ENCODE data around the gene CES5A. TPM values are rescaled to one million over a fixed set of nuclear protein-coding genes. Genes with fewer than 3 reads are reported as not detected.
A peak's percentile ranks its signal among the peaks of the same experiment; 100 is the strongest.

Gene CES5A
- total RNA-seq, 4 donors from 2014 or later: not detected

DNA sequence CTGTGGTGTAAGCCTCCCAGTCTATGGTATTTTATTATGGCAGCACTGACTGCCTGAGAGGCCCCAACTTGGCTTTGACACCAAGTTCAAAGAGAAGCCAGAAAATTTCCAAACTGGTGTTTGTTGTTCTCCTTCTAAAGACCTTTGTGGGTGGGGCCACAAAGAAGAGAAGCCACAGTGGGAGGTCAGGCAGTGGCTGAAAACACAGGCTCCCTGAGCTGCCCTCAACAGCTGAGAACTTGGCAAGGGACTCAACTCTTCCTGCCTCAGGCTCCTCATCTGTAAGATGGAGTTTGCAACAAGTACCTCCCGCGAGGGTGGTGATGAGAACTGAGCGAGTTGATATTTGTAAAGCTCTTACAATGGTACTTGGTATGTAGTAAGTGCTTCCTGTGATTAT, 18.2 kb downstream of the CES5A start:
- no peak for ATAC-seq
- Histone ChIP-seq H3K27me3 (peaks cover 22% of the 10 kb centered on the region), H3K4me3 (no peak overlapping the region), H3K27ac (no peak overlapping the region), H3K4me1 (no peaks in the 10 kb centered on the region), H3K36me3 (no peaks in the 10 kb centered on the region), H3K9me3 (no peaks in the 10 kb centered on the region)
- 88% methylated on average over 3 of the region's 3 CpGs; no CpG with 5 or more reads in 1 of the 2 donors for WGBS, 2 donors (ENCODE audit: low coverage in 1 of 2)
- TF ChIP-seq POLR2AphosphoS5 (IDR thresholded peaks at IDR 0.05): no peak
- TF ChIP-seq EP300 (IDR thresholded peaks at IDR 0.05): no peak
- TF ChIP-seq, protein P1, sequence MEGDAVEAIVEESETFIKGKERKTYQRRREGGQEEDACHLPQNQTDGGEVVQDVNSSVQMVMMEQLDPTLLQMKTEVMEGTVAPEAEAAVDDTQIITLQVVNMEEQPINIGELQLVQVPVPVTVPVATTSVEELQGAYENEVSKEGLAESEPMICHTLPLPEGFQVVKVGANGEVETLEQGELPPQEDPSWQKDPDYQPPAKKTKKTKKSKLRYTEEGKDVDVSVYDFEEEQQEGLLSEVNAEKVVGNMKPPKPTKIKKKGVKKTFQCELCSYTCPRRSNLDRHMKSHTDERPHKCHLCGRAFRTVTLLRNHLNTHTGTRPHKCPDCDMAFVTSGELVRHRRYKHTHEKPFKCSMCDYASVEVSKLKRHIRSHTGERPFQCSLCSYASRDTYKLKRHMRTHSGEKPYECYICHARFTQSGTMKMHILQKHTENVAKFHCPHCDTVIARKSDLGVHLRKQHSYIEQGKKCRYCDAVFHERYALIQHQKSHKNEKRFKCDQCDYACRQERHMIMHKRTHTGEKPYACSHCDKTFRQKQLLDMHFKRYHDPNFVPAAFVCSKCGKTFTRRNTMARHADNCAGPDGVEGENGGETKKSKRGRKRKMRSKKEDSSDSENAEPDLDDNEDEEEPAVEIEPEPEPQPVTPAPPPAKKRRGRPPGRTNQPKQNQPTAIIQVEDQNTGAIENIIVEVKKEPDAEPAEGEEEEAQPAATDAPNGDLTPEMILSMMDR (IDR thresholded peaks at IDR 0.05): no peak
- TF ChIP-seq POLR2A (IDR thresholded peaks at IDR 0.05): no peak

DNA sequence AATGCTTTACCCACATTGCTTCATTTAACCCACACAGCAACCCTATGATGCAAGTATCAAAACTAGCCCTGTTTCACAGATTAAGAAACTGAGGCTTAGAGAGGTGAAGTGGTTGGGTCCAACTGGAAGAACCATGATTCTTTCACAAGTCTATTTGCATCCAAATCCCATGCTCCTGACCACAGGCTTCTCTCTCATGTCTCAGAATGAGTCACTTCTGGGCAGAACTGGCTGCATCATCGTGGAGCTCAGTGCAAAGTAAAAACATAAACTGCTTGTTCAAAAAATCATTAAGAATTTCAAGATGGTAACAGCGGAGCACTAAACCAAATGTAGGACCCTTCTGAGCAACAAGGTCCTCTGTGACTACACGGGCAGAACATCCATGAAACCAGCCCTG, 22.1 kb downstream of the CES5A start:
- no peaks in the 10 kb centered on the region for H3K36me3 ChIP-seq
- H3K27me3 ChIP-seq: peaks cover 41% of the 10 kb centered on the region
- no peaks in the 10 kb centered on the region for H3K9me3 ChIP-seq
- H3K4me3 ChIP-seq: no peak overlapping the region
- 57 to 71% methylated on average over 3 of the region's 3 CpGs for WGBS, 2 donors (ENCODE audit: low coverage in 1 of 2)
- no peak for ATAC-seq
- TF ChIP-seq EP300 (IDR thresholded peaks at IDR 0.05) (no peak), POLR2A (IDR thresholded peaks at IDR 0.05) (no peak), POLR2AphosphoS5 (IDR thresholded peaks at IDR 0.05) (no peak)
- TF ChIP-seq, protein P1 (IDR thresholded peaks at IDR 0.05): no peak
- no peaks in the 10 kb centered on the region for H3K4me1 ChIP-seq
- no peak overlapping the region for H3K27ac ChIP-seq

DNA sequence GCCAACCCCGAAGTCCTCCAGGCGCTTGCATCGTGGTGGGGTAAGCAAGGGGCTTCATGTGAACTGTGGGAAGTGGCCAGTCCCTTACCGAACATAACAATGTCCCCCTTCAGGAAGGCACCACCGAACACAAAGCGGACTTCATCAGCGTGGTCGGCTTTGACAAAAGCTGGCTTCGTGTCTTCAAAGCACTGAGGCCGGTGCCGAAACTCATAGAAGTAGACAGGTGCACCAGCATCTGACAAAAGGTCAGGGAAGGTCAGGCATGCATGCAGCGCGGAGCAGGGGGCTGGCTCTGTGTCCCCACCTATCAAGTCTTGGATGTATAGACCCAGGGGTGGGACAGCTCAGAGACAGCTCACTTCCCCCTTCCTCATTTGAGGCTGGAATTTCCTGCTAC, 25.6 kb downstream of the CES5A start:
- peaks cover 53% of the 10 kb centered on the region for H3K27me3 ChIP-seq
- no peak for ATAC-seq
- 72 to 88% methylated on average over 2 to 8 of the region's 13 CpGs for WGBS, 2 donors (ENCODE audit: low coverage in 1 of 2)

DNA sequence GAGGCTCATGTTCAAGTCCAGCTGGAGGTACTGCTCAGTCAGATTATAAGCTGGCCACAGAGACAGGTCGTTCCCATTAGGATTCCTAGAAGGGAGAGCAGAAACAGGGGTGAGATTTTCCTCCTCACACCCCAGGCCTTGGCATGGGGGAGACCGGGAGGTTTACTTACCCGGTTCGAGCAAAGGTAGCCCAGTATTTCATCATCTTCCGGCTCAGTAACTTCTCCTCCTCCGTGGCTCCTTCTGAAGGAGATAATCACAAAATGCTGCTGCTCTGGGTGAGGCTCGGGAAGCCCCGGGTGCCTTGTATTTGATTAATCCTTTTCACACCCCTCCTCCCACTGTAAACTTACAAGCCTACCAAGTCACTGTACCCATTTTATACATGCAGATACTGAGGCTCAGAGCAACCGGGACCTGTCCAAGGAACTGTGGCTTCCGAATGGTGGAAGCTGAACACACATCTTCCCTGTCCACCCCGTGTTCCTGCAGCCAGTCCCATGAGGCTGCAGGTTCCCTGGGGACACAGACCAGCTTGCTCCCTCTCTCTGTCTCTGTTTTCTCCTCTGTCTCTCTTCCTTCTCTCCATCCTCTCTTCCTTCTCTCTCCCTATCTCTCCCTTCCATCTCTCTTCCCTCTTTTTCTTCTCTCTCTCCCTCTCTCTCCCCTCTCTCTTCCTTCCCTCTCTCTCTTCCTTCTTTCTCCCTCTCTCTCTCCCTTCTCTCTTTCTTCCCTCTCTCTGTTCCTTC, 28.4 kb downstream of the CES5A start:
- no peak overlapping the region for H3K27ac ChIP-seq
- no peak overlapping the region for H3K4me3 ChIP-seq
- no peak for ATAC-seq
- H3K9me3 ChIP-seq: no peaks in the 10 kb centered on the region
- peaks cover 60% of the 10 kb centered on the region for H3K27me3 ChIP-seq
- WGBS, 2 donors (ENCODE audit: low coverage in 1 of 2): 42 to 57% methylated on average over 7 to 11 of the region's 11 CpGs
- H3K4me1 ChIP-seq: no peaks in the 10 kb centered on the region
- TF ChIP-seq POLR2AphosphoS5 (IDR thresholded peaks at IDR 0.05): no peak
- TF ChIP-seq, protein P1 (IDR thresholded peaks at IDR 0.05): no peak
- no peak for TF ChIP-seq POLR2A (IDR thresholded peaks at IDR 0.05)
- no peak for TF ChIP-seq EP300 (IDR thresholded peaks at IDR 0.05)
- no peaks in the 10 kb centered on the region for H3K36me3 ChIP-seq

More for the DNA sequence above, 25.6 kb downstream of the CES5A start:
- Histone ChIP-seq H3K4me3 (no peak overlapping the region), H3K9me3 (no peaks in the 10 kb centered on the region), H3K4me1 (no peaks in the 10 kb centered on the region), H3K27ac (no peak overlapping the region), H3K36me3 (no peaks in the 10 kb centered on the region)
- TF ChIP-seq POLR2A (IDR thresholded peaks at IDR 0.05) (no peak), POLR2AphosphoS5 (IDR thresholded peaks at IDR 0.05) (no peak), EP300 (IDR thresholded peaks at IDR 0.05) (no peak)
- TF ChIP-seq, protein P1 (IDR thresholded peaks at IDR 0.05): no peak

DNA sequence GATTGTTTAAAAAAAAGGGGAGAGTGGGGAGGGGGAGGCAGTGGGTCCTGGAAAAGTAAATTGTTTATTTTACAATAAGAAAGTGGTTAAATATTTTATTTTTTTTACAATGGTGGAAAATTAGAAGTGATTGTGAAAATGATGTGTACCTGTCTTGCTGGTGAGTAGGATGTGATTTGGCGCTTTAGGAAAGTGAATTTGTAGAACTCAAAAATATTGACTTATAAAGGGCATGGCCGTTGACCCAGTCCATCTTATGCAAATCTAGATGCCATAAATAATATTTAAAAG, 32.1 kb downstream of the CES5A start:
- H3K27ac ChIP-seq: no peak overlapping the region
- WGBS, 2 donors (ENCODE audit: low coverage in 1 of 2): 44% methylated on average over 2 of the region's 2 CpGs; no CpG with 5 or more reads in 1 of the 2 donors
- H3K27me3 ChIP-seq: peaks cover 34% of the 10 kb centered on the region
- TF ChIP-seq POLR2A (IDR thresholded peaks at IDR 0.05) (no peak), POLR2AphosphoS5 (IDR thresholded peaks at IDR 0.05) (no peak), EP300 (IDR thresholded peaks at IDR 0.05) (no peak)
- TF ChIP-seq, protein P1 (IDR thresholded peaks at IDR 0.05): peak in 1 of 4 experiments; percentile 1
- no peaks in the 10 kb centered on the region for H3K36me3 ChIP-seq
- H3K9me3 ChIP-seq: no peaks in the 10 kb centered on the region
- H3K4me1 ChIP-seq: no peaks in the 10 kb centered on the region
- no peak overlapping the region for H3K4me3 ChIP-seq
- no peak for ATAC-seq

Data from gastroesophageal sphincter (tissue), 4 donors.